ENCODE measurements around the gene MTMR4.

DNA sequence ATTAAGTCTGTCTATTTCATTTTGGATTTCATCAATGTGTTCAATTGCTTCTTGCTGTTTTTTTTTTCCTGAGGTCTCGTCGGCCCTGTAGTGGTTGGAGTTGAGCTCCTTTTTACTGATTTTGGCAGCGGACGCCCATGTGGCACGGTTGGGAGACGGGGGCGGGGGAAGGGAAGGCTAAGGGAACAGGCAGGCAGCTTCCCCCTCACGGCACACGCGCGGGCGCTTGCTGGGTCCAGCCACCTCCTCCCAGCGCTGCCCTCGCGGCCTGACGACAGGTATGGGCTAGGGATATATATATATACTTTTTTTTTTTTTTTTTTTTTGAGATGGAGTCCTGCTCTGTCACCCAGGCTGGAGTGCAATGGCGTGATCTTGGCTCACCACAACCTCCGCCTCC is 37.6 kb downstream of the MTMR4 start:
- TF ChIP-seq, protein P1, sequence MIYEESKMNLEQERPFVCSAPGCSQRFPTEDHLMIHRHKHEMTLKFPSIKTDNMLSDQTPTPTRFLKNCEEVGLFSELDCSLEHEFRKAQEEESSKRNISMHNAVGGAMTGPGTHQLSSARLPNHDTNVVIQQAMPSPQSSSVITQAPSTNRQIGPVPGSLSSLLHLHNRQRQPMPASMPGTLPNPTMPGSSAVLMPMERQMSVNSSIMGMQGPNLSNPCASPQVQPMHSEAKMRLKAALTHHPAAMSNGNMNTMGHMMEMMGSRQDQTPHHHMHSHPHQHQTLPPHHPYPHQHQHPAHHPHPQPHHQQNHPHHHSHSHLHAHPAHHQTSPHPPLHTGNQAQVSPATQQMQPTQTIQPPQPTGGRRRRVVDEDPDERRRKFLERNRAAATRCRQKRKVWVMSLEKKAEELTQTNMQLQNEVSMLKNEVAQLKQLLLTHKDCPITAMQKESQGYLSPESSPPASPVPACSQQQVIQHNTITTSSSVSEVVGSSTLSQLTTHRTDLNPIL (CRISPR knock-in tag; IDR thresholded peaks at IDR 0.05; ENCODE audit: low read depth), result no peak
- TF ChIP-seq ARNTL (CRISPR knock-in tag; IDR thresholded peaks at IDR 0.05; ENCODE audit: borderline replicate concordance, low read depth) (no peak), ZNF70 (CRISPR knock-in tag; IDR thresholded peaks at IDR 0.05) (no peak), BACH2 (CRISPR knock-in tag; IDR thresholded peaks at IDR 0.05; ENCODE audit: borderline replicate concordance) (no peak), ZFP30 (CRISPR knock-in tag; IDR thresholded peaks at IDR 0.05) (no peak), ZNF8 (CRISPR knock-in tag; IDR thresholded peaks at IDR 0.05) (no peak), GLIS3 (CRISPR knock-in tag; IDR thresholded peaks at IDR 0.05) (no peak), RARB (CRISPR knock-in tag; IDR thresholded peaks at IDR 0.05) (no peak), TCF4 (CRISPR knock-in tag; IDR thresholded peaks at IDR 0.05; ENCODE audit: borderline replicate concordance) (no peak), CSDC2 (CRISPR knock-in tag; IDR thresholded peaks at IDR 0.05) (no peak), ZNF565 (CRISPR knock-in tag; conservative IDR thresholded peaks at IDR 0.05; ENCODE audit: low read depth) (no peak)
